Tibial artery (tissue), 4 donors: ENCODE measurements around the gene EEF1A1.
"Not testable (repeated sequence)": the region's sequence is repeated elsewhere in the genome, so short reads cannot be mapped to it uniquely, and the experiment has no call there.

Experiments
- DNase-seq, 2 donors: peaks; one replicate each; pipeline ENCODE4 v3.0.0-alpha.2; 2019
- H3K27ac ChIP-seq, 2 donors: fragments of 200-600 bp; sonication (generic) in 1 of 2; 1 replicate in 1 of 2; 2 replicates in 1 of 2; pipeline ENCODE4 v1.5.1; 2018 to 2019; ENCODE audit warnings: mild to moderate bottlenecking in 1 of 2
- H3K27me3 ChIP-seq, 2 donors: fragments of 200-600 bp; sonication (generic) in 1 of 2; one replicate each; pipeline versions ENCODE4 v1.5.1 to v1.6.0; 2016 to 2019
- H3K36me3 ChIP-seq, 3 donors: fragments of 200-600 bp; sonication (generic) in 2 of 3; one replicate each; pipeline ENCODE4 v1.5.1; 2016 to 2019; ENCODE audit warnings: mild to moderate bottlenecking in 2 of 3
- H3K4me1 ChIP-seq, 4 donors: fragments of 200-600 bp; sonication (generic) in 2 of 4; 1 replicate in 3 of 4; 2 replicates in 1 of 4; pipeline ENCODE4 v1.5.1; 2016 to 2019
- H3K4me3 ChIP-seq, 2 donors: fragments of 200-600 bp; sonication (generic) in 1 of 2; 1 replicate in 1 of 2; 2 replicates in 1 of 2; pipeline ENCODE4 v1.5.1; 2018 to 2019; ENCODE audit warnings: mild to moderate bottlenecking in 2 of 2
- H3K9me3 ChIP-seq, 3 donors: fragments of 200-600 bp; sonication (generic) in 1 of 3; one replicate each; pipeline ENCODE4 v1.5.1; 2016 to 2019
- CTCF ChIP-seq, 2 experiments: fragments of 200-600 bp in 1 of 2; fragments of 450-650 bp in 1 of 2; IDR thresholded peaks; one replicate each; pipeline ENCODE4 v1.5.1; 2017 to 2019; ENCODE audit warnings: antibody characterized with exemption in 2 of 2, mild to moderate bottlenecking in 1 of 2, moderate library complexity in 1 of 2
- intact Hi-C: fragments of 100-400 bp; cut with DNase I; formaldehyde crosslinking; loops from one replicate; pipeline ENCODE4 v1.15.0; 2023; ENCODE audit warnings: low total_unique reads

The EEF1A1 gene

GRCh38 chr6:73520688-73521350 lies at the start of gene EEF1A1:
Gene EEF1A1 (minus strand): TSS chr6:73521032. CDS start chr6:73520026, 1,006 bp downstream.
- intact Hi-C loops = loop anchor here (2.0 kb wide), 1 partner anchor 60 kb away; no protein-coding TSS in a partner anchor
- no peak for TF ChIP-seq CTCF (IDR thresholded peaks at IDR 0.05)
- peak within 1 kb of the TSS; percentile 82 to 88 for H3K4me3 ChIP-seq
- no peaks in the 10 kb centered on the region for H3K27me3 ChIP-seq
- H3K27ac ChIP-seq = peak within 1 kb of the TSS; percentile 97 to 99
- H3K4me1 ChIP-seq = peaks cover 0 to 62% (median 35%) of the 10 kb centered on the region in 4 donors
- peak; percentile 99 to 100 for DNase-seq
- H3K36me3 ChIP-seq = peaks cover 35 to 38% (median 36%) of the 10 kb centered on the region in 3 donors
- H3K9me3 ChIP-seq = no peaks in the 10 kb centered on the region

GRCh38 chr6:73569121-73569520 lies 48.3 kb upstream of the EEF1A1 start:
- Histone ChIP-seq H3K27ac (no peak overlapping the region), H3K9me3 (no peaks in the 10 kb centered on the region), H3K27me3 (no peaks in the 10 kb centered on the region), H3K4me1 (no peaks in the 10 kb centered on the region), H3K4me3 (no peak overlapping the region), H3K36me3 (no peaks in the 10 kb centered on the region)
- no peak for DNase-seq
- no peak for TF ChIP-seq CTCF (IDR thresholded peaks at IDR 0.05)
- intact Hi-C loops = no loop called here

- no peaks in the 10 kb centered on the region for H3K9me3 ChIP-seq
- no peaks in the 10 kb centered on the region for H3K27me3 ChIP-seq
- no peak overlapping the region for H3K4me3 ChIP-seq
- TF ChIP-seq CTCF (IDR thresholded peaks at IDR 0.05) = no peak
- intact Hi-C loops = no loop called here
- H3K36me3 ChIP-seq = no peaks in the 10 kb centered on the region
- no peaks in the 10 kb centered on the region for H3K4me1 ChIP-seq
- H3K27ac ChIP-seq = no peak overlapping the region
- peak; percentile 83 to 85 for DNase-seq
These were observed 46.2 kb upstream of the EEF1A1 start for GRCh38 chr6:73566954-73567591.

GRCh38 chr6:73566486-73566871 lies 45.6 kb upstream of the EEF1A1 start:
- H3K9me3 ChIP-seq, H3K4me1 ChIP-seq, H3K4me3 ChIP-seq, intact Hi-C loops, DNase-seq, H3K36me3 ChIP-seq, H3K27ac ChIP-seq, H3K27me3 ChIP-seq: not testable (repeated sequence)

GRCh38 chr6:73565767-73566485 lies 45.1 kb upstream of the EEF1A1 start:
- no peak for TF ChIP-seq CTCF (IDR thresholded peaks at IDR 0.05)
- DNase-seq = no peak
- Histone ChIP-seq H3K4me1 (no peaks in the 10 kb centered on the region), H3K27me3 (no peaks in the 10 kb centered on the region), H3K27ac (no peak overlapping the region), H3K9me3 (no peaks in the 10 kb centered on the region), H3K4me3 (no peak overlapping the region), H3K36me3 (no peaks in the 10 kb centered on the region)
- intact Hi-C loops = no loop called here
